HL-60 (cell line): ENCODE measurements around the gene CIART.

Experiments used
- DNase-seq, 2 experiments: peaks; one replicate each; pipeline ENCODE4 v3.0.0-alpha.2; 2010 to 2020; ENCODE audit warnings: low read depth in 1 of 2, low spot score in 1 of 2
- H3K27ac ChIP-seq: fragments of 250-450 bp; sonication (Bioruptor Pico); replicated peaks from 2 replicates; pipeline ENCODE4 v1.5.1; 2020; ENCODE audit warnings: mild to moderate bottlenecking, moderate library complexity
- H3K27me3 ChIP-seq: fragments of 250-450 bp; sonication (Bioruptor Pico); 2 replicates; pipeline ENCODE4 v1.5.1; 2021; ENCODE audit warnings: mild to moderate bottlenecking, moderate library complexity; ENCODE audit not compliant: insufficient read depth, poor library complexity, severe bottlenecking
- H3K4me3 ChIP-seq: replicated peaks from 2 replicates; pipeline ENCODE4 v1.5.1; 2011; ENCODE audit warnings: mild to moderate bottlenecking, control low read depth, low read length; ENCODE audit not compliant: insufficient read depth
- GABPA ChIP-seq: IDR thresholded peaks from 2 replicates; pipeline ENCODE4 v1.6.1; 2012; ENCODE audit warnings: low read depth
- POLR2AphosphoS5 ChIP-seq: IDR thresholded peaks from 2 replicates; pipeline ENCODE4 v1.6.1; 2012; ENCODE audit warnings: low read depth
- REST ChIP-seq: IDR thresholded peaks from 2 replicates; pipeline ENCODE4 v1.6.1; 2012; ENCODE audit warnings: low read depth; ENCODE audit not compliant: insufficient replicate concordance
- SPI1 ChIP-seq: IDR thresholded peaks from 2 replicates; pipeline ENCODE4 v1.6.1; 2012; ENCODE audit warnings: low read depth, mild to moderate bottlenecking, borderline replicate concordance
- TF ChIP-seq, protein P1 (sequence below): IDR thresholded peaks from one replicate; pipeline ENCODE4 v1.5.1; 2011; ENCODE audit warnings: low read length, control low read depth, inconsistent platforms; ENCODE audit not compliant: insufficient read depth

CIART gene

DNA sequence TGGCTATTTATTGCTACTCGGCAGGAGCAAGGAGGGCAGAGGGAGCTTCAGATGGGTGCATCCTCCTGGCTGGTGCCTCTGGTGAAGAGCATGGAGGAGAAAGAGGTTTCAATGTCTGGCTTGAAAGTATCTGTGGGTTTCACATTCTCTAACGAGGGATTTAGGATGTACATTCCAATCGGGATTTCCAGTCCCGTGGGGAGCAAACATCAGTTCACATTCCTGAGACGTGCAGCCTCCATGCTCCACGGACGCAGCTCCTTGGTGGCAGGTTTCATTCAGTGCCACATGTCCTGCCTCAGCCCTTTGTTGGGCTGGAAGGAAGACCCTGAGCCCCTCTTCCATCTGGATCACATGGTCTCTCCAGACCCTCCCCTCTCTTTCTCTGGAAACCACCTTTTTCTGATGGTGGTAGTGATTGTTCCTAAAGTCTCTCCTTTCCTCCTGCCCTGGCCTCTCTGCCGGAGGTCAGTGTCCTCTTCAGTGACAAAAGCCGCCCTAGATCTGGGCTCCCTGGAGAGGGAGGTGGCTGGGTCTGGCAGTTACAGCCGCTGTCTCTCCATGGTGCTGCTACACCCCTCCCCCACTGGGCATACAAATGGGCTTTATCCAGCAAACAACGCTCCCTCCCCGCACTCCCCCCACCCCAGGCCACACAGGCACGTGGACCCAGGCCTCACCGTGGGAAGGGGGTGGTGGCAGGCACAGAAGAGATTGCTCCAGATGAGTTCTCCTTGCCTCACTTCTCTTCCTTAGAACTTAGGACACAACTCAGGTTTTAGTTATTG, 25.6 kb upstream of the CIART start:
- TF ChIP-seq GABPA (no peak), REST (no peak), POLR2AphosphoS5 (no peak), SPI1 (no peak)
- TF ChIP-seq, protein P1, sequence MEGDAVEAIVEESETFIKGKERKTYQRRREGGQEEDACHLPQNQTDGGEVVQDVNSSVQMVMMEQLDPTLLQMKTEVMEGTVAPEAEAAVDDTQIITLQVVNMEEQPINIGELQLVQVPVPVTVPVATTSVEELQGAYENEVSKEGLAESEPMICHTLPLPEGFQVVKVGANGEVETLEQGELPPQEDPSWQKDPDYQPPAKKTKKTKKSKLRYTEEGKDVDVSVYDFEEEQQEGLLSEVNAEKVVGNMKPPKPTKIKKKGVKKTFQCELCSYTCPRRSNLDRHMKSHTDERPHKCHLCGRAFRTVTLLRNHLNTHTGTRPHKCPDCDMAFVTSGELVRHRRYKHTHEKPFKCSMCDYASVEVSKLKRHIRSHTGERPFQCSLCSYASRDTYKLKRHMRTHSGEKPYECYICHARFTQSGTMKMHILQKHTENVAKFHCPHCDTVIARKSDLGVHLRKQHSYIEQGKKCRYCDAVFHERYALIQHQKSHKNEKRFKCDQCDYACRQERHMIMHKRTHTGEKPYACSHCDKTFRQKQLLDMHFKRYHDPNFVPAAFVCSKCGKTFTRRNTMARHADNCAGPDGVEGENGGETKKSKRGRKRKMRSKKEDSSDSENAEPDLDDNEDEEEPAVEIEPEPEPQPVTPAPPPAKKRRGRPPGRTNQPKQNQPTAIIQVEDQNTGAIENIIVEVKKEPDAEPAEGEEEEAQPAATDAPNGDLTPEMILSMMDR, result no peak
- Histone ChIP-seq H3K27ac (no peak overlapping the region), H3K27me3 (peaks cover 4% of the 10 kb centered on the region), H3K4me3 (no peak overlapping the region)
- peak in 1 of 2 experiments; percentile 34 for DNase-seq

GRCh38 chr1:150257624-150258585, 24.4 kb upstream of the CIART start, which contains the start of gene CA14:
TSS of gene CA14 (plus strand) at chr1:150257774. CDS start at chr1:150258129, 355 bp downstream.
- TF ChIP-seq SPI1, result no peak
- TF ChIP-seq, protein P1, result no peak
- Histone ChIP-seq H3K4me3 (no peak within 1 kb of the TSS), H3K27ac (no peak within 1 kb of the TSS), H3K27me3 (peaks cover 4% of the 10 kb centered on the region)
- no peak for DNase-seq

GRCh38 chr1:150259217-150259616, 23.1 kb upstream of the CIART start:
- DNase-seq, result no peak
- Histone ChIP-seq H3K27me3 (peaks cover 4% of the 10 kb centered on the region), H3K4me3 (no peak overlapping the region), H3K27ac (no peak overlapping the region)
- TF ChIP-seq POLR2AphosphoS5 (no peak), SPI1 (no peak)

DNA sequence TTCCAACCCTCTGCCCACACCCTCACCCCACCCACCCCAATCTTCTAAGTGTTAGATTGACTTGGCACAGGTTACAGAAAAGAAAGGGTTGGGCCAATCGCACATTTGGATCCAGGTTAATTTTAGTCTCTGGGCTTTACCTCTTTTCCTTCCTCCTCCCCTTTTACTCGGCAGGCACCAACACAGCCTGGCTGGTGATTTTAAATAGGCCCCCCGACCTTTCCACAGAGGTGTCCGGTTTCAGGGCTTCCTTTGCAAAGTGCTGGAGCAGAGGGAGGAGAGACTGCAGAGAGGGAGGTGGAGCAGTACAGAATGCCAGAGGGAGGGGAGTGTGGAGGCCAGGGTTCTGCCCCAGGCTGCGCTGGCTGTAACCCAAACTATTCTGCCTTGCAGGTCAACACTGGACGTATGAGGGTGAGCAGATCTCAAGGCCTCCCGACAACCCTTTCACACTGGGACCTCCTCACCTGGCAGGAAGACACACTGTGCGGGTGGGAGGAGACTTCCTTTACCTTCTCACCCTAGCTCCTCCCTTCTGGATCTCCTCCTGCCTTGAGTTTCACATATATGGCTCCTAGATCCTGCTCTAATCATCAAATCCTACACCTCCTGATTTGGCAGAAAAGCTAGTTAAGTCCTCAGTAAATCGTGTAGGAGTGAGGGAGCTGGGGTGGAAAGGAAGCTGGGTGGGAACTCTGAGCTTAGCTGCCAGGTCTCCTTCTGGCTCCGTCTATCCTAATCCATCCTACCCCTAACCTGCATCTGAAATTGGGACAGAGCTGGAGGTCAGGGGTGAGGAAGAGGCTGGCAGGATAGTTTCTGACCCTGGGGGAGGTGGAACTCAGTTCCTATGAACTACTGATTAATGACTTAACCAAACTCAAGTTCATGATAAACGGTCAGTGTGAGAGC, 22.3 kb upstream of the CIART start:
- TF ChIP-seq SPI1 (no peak), GABPA (no peak), POLR2AphosphoS5 (no peak), REST (no peak)
- TF ChIP-seq, protein P1, result no peak
- Histone ChIP-seq H3K4me3 (no peak overlapping the region), H3K27ac (no peak overlapping the region), H3K27me3 (peaks cover 4% of the 10 kb centered on the region)
- no peak for DNase-seq
